Stimulated activated CD8-positive, alpha-beta memory T cell treated with anti-CD3 and anti-CD28 coated beads, Interleukin-15, amount 100 ng/mL, for 48 hours (primary cell): ENCODE measurements around the gene MRTFA.
"Not testable (repeated sequence)": the region's sequence is repeated elsewhere in the genome, so short reads cannot be mapped to it uniquely, and the experiment has no call there.

Experiments used
- DNase-seq, 2 donors: peaks; one replicate each; pipeline ENCODE4 v3.0.0-alpha.2; 2020; ENCODE audit warnings: low read depth in 2 of 2

MRTFA gene

DNA sequence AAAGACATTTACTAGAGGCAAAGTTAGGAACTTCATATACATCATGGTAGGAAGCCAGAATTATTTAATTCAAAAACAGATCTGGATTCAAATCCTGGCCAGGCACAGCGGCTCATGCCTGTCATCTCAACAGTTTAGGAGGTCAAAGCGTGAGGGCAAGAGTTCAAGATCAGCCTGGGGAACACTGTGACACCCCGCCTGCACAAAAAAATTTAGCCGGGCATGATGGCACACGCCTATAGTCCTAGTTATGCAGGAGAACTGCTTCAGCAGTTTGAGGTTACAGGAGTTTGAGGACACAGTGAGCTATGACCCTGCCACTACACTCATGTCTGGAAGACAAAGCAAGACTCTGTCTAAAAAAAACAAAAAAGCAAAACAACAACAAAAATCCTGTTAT is 8.9 kb downstream of the MRTFA start:
- no peak for DNase-seq

DNA sequence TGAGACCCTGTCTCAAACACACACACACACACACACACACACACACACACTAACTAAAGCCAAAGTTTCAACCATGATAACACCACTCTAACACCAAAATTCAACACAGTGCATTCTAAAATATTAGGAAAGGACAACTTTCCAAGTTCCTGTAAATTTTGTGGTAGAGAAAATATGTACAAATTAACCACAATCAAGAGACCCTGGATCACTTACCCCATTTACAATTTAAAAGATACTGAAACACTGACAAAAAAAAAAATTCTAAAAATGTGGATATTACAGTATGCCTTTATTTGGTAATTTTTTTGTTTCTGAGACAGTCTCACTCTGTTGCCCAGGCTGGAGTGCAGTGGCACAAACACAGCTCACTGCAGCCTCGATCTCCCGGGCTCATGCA is 9.7 kb downstream of the MRTFA start:
- no peak for DNase-seq

GRCh38 chr22:40625794-40626193 is 10.7 kb downstream of the MRTFA start:
- not testable (repeated sequence) for DNase-seq

- not testable (repeated sequence) for DNase-seq
These were observed 11.2 kb downstream of the MRTFA start for GRCh38 chr22:40625281-40625680.

DNA sequence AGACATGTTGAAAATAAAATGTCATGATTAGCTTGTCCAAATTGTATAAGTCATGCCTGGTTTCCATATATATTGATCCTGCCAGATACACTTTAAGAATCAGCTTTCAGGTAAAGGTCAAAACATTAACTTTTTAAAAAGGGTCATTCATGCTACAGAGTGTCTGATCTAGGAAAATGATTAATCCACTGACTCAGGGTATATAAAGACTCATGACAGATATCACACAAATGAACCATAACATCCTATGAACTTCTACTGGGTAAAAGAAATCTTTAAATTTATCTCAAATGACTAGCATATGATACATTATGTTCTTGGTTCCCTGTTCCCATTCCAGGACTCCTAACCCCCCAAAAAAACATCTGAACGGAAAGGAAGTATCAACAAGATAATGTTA is 11.7 kb downstream of the MRTFA start:
- no peak for DNase-seq

- no peak for DNase-seq
These were observed 15.0 kb downstream of the MRTFA start for GRCh38 chr22:40621309-40622151.

DNA sequence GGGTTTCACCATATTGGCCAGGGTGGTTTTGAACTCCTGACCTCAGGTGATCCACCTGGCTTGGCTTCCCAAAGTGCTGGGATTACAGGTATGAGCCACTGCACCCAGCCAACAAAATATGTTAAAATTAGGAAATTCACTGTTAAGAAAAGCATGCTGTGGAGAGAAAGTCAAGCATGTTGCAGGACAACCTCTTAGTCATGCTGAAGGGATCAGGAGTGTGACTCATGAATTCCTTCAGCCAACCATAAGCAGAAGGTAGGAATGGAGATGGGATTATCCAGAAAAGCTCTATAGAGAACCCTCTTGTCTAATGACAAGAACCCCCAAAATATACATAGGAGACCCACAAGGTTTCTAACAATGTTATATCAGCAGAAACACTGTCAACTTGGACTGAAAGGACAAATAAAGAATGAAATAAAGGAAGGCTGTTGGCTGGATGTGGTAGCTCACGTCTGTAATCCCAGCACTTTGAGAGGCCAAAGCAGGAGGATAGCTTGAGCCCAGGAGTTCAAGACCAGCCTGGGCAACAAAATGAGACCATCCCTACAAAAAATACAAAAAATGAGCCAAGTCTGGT is 16.0 kb downstream of the MRTFA start:
- no peak for DNase-seq

- no peak for DNase-seq
These were observed 18.1 kb downstream of the MRTFA start for GRCh38 chr22:40618400-40618799.

GRCh38 chr22:40616578-40616977 is 19.9 kb downstream of the MRTFA start:
- no peak for DNase-seq

DNA sequence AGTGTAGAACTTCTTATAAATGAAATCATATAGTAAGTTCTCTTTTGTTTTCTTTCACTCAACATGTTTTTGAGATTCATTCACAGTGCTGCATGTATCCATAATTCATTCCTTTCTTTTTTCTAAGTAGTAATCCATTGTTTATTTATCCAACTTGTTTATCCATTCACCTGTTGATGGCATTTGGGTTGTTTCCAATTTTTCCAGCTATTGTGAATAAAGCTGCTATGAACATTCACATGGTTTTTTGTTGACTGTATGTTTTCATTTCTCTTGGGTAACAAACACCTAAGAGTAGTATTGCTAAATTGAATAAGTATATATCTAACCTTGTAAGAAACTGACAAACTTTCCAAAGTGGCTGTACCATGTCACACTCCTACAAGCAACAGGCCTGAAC is 23.5 kb downstream of the MRTFA start:
- no peak for DNase-seq

- no peak for DNase-seq
These were observed 24.2 kb downstream of the MRTFA start for GRCh38 chr22:40612291-40612751.

- no peak for DNase-seq
These were observed 24.9 kb downstream of the MRTFA start for GRCh38 chr22:40611606-40612005.

DNA sequence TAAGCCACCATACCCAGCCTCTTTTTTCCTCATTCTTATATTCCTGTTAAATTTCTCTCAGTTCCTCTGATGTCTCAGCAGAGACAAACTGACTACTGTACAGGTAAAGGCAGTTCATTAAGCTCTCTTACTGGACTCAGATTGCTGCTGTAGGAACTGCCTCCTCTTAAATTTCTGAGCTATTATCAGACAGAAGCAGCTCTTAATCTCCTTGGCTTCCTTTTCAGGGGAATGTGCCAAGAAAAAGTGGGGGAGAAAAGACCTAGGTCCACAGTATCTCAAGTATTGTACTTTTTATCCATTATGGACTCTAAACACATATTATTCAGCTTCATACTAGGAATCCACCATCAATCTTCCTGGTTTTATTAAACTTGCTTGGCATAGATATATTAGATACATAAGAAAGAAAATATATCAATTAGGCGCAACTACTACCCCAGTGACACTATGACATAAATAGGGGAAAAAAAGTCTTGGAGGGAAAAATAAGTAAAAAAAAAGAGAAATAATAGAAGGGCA is 26.1 kb downstream of the MRTFA start:
- no peak for DNase-seq

DNA sequence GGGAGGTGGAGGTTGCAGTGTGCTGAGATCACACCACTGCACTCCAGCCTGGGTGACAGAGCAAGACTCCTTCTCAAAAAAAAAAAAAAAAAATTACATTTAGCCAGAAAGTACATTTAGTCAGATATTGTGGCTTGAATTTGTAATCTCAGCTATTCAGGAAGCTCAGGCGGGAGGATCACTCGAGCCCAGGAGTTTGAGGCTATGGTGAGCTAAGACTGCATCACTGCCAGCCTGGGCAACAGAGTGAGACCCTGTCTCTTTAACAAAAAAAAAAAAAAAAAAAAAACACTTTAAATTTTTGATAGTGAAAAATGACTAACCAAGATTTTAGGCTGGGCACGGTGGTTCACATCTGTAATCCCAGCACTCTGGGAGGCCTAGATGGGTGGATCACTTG is 27.3 kb downstream of the MRTFA start:
- no peak for DNase-seq

DNA sequence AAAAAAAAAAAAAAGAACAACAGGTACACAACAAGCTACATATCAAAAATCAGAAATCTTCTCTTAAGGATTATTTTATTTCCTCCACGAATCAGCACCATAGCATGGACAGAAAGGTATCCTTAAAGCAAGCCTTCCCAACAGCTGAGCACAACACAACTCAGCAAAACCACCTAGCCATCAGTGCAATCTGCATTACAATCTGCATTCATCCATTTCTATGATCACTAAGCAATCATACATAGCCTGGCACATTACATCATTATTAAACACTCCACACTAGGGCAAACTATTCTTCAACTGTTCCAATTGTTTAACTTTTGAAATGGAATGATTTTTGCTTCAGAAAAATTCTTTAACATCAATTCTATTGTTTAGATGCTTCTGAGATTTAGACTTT is 29.0 kb downstream of the MRTFA start:
- no peak for DNase-seq

DNA sequence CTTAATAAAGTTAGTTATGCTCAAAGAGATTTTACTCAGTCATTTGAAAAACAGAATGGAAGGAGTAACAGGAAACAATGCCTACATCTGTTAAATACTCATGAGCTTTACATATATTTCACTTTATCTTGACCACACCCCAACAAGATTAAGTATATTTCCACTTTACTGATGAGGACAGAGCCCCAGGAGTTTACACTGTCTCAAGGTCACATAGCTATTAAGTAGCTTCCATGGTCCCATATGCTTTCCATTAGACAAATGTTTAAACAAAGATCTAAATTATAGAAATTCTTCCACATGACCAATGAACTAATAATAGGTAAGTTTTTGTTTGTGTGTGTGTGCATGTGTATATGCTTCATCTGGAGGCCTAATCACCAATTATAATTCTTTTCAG is 30.2 kb downstream of the MRTFA start:
- DNase-seq: no peak

DNA sequence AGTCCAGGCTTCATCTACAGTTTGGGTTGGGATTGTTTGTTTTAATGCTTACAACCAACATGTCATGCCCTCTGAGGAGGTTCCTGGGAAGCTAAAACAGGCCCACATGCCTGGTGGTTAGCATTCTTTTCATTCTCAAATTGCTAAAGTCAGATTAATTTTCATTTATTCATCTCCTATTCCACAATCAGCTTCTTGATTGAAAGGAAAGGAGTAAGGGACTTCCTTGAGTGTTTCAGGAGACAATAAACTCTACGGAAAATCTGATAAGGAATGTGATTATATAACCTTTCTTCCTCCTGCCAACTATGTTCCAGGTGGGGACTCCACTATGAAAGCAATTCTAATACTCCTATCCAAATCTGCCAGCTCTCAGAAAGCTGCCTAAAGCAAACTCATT is 30.8 kb downstream of the MRTFA start:
- no peak for DNase-seq

DNA sequence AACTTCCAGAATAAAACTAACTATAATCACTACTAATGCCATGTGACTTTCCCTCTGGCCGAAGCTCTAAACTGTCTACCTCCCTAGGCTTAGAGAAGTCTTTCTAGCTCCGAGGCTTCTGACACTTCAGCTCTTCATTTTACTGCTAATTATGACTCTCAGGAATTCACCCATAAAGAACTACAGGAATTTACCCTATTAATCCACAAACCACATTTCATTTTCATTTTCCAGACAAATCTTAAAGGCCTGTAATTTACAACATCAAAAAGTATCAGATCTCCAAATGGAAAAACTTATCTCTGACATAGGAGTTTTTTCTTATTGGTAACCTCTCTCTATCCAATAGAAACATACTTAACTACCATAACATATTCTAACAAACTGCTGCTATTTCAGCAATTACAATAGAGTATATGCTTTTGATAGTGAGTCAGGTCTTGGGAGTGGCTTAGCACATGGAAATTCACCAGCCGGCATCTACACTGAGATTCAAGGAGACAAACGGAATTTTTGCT is 33.4 kb downstream of the MRTFA start:
- no peak for DNase-seq

DNA sequence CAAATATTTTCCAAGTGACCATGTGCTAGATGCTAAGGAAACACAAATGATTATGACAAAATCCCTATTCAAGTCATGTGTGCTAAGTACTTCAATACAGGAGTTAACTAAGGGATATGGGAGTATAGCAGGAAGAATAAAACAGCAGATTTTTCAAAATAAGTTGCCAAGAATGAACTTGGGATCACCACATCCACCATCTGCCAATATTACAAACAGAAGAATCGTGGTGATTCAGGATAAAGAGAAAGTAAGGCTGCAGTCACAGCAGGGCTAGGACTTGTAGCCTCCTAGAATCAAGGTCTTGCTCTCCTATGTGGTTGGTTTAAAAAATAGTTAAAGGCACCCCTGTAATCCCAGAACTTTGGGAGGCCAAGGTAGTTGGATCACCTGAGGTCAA is 34.3 kb downstream of the MRTFA start:
- no peak for DNase-seq

- DNase-seq: no peak
These were observed 36.8 kb downstream of the MRTFA start for GRCh38 chr22:40599731-40600130.

DNA sequence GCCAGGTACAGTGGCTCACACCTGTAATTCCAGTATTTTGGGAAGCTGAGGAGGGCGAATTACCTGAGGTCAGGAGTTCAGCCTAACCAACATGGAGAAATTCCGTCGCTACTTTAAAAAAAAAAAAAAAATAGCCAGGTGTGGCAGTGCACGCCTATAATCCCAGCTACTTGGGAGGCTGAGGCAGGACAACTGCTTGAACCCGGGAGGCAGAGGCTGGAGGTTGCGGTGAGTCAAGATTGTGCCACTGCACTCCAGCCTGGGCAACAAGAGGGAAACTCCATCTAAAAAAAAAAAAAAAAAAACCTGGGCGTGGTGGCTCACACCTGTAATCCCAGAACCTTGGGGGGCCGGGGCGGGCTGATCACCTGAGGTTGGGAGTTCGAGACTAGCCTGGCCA is 37.8 kb downstream of the MRTFA start:
- DNase-seq: not testable (repeated sequence)

DNA sequence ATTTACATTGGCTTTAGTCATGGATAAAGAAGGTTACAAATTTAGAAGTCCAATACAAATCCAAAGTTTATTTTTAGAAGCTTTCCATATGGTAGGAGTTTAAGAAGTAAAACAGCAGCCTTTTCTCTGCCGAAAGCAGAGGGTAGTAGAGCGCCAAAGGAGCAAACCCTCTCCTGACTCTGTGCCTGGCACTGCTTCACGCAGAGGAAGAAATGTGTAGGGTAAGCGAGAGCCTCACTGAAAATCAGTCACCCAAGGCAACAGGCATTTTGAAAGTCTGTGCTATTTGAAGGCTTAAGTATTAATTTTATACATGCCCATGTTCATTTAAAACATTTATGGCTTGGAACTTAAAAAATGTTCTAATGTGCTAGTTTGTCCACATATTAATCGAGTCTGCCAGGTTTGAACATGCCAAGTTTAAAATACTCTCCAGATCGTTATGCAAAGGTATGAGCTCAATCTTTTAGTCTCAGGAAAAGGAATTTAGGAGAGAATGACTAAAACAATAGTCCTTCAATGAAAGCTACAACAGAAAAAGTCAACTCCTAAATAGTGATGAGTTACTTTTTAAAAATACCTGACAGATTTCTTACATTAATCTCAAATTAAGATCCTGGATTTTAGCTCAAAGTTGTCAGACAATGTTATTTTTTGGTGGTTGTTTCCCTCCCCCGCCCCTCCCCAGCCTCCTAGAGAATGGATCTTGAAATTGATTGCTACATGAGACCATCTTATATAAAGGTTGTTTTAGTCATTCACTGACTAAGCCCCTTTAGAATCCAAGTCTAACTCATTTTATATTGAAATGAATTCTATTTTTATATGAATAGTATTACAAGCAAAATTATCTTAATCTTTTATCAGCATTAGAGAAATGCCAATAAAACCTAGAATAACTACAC is 38.7 kb downstream of the MRTFA start:
- DNase-seq: no peak
